SU-DHL-6 (cell line): ENCODE data around the gene SNRNP70.
A peak's percentile ranks its signal among the peaks of the same experiment; 100 is the strongest.

Experiments used
- H2AFZ ChIP-seq: fragments of 200-600 bp; sonication (generic); 2 replicates; pipeline ENCODE4 v1.6.1; 2014; ENCODE audit warnings: low read depth, mild to moderate bottlenecking, moderate library complexity, mixed read lengths, antibody characterized with exemption, low read length; ENCODE audit not compliant: severe bottlenecking
- H3F3A ChIP-seq: fragments of 200-600 bp; shearing (Covaris generic); 2 replicates; pipeline ENCODE4 v1.6.0; 2016; ENCODE audit warnings: antibody characterized with exemption, mild to moderate bottlenecking; ENCODE audit not compliant: insufficient read depth
- H3K27ac ChIP-seq: fragments of 200-600 bp; sonication (generic); 2 replicates; pipeline ENCODE4 v1.5.1; 2016; ENCODE audit warnings: low read depth, mild to moderate bottlenecking, low read length, moderate library complexity, mixed read lengths
- H3K27me3 ChIP-seq: fragments of 200-600 bp; sonication (generic), shearing (Covaris generic); 2 replicates; pipeline ENCODE4 v1.6.0; 2014; ENCODE audit warnings: mild to moderate bottlenecking, low read length
- H3K36me3 ChIP-seq: fragments of 200-600 bp; sonication (generic); 2 replicates; pipeline ENCODE4 v1.6.1; 2014; ENCODE audit warnings: mild to moderate bottlenecking, low read length, mixed read lengths
- H3K4me2 ChIP-seq: fragments of 300-600, 200-600 bp; shearing (Covaris generic), sonication (generic); 2 replicates; pipeline ENCODE4 v1.6.0; 2014; ENCODE audit warnings: low read length, low read depth, mild to moderate bottlenecking; ENCODE audit not compliant: poor library complexity, severe bottlenecking
- H3K4me3 ChIP-seq: fragments of 200-600 bp; sonication (generic); 2 replicates; pipeline ENCODE4 v1.5.1; 2014; ENCODE audit warnings: antibody characterized with exemption, low read length, mild to moderate bottlenecking, mixed read lengths; ENCODE audit not compliant: insufficient read depth, poor library complexity, severe bottlenecking
- H3K79me2 ChIP-seq: fragments of 200-600 bp; sonication (generic); 2 replicates; pipeline ENCODE4 v1.6.1; 2014; ENCODE audit warnings: mild to moderate bottlenecking, low read length, moderate library complexity; ENCODE audit not compliant: insufficient read depth
- H3K9ac ChIP-seq: fragments of 200-600 bp; sonication (generic); 2 replicates; pipeline ENCODE4 v1.7.0; 2014; ENCODE audit warnings: mild to moderate bottlenecking, low read length
- H3K9me2 ChIP-seq: fragments of 200-600 bp; sonication (generic); replicated peaks from 2 replicates; pipeline ENCODE4 v1.6.1; 2014; ENCODE audit warnings: low read length; ENCODE audit not compliant: insufficient read depth
- H3K9me3 ChIP-seq: fragments of 200-600 bp; sonication (generic); 2 replicates; pipeline ENCODE4 v1.6.1; 2014; ENCODE audit warnings: low read length, mixed read lengths; ENCODE audit not compliant: insufficient read depth
- H4K20me1 ChIP-seq: fragments of 200-600 bp; sonication (generic); 2 replicates; pipeline ENCODE4 v1.6.1; 2014; ENCODE audit warnings: low read depth, mild to moderate bottlenecking, antibody characterized with exemption, low read length, moderate library complexity, mixed read lengths
- EZH2phosphoT487 ChIP-seq: fragments of 200-600 bp; sonication (generic), shearing (Covaris generic); conservative IDR thresholded peaks from 2 replicates; pipeline ENCODE4 v1.6.1; 2018; ENCODE audit warnings: mild to moderate bottlenecking, antibody characterized with exemption, low read length, moderate library complexity, mixed read lengths
- TF ChIP-seq, protein P1 (sequence below): fragments of 200-600 bp; sonication (generic); IDR thresholded peaks from one replicate; pipeline ENCODE4 v1.5.1; 2017; ENCODE audit warnings: antibody characterized with exemption, mild to moderate bottlenecking, low read length, moderate library complexity; ENCODE audit not compliant: insufficient read depth, poor library complexity, severe bottlenecking

SNRNP70 gene

DNA sequence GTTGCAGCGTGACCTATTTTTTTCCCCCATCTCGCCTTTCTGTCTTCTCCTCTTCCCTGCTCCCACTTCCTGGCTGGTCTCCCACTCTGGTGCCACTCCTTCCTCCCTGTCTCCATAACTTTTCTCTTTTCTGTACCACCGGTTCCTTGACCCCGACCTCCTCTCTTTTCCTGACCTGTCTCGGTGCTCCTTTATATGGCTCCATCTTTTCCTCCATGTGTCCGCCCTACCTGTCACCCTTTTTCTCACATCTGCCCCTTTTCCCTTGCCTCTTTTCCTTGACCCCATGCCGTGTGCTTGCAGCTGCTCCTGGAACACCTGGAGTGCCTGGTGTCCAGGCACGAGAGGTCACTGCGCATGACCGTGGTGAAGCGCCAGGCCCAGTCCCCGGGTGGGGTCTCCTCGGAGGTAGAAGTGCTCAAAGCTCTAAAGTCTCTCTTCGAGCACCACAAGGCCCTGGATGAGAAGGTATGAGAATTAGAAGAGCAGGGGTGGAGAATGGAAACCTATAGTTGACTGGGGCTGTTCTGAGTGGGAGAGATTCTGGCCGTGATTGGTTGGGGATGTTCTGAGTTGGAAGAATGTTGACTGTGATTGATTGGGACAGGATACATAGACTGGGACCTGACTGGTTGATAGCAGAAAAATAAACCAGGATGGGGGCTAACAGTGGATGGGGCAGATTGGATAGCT, 43.4 kb downstream of the SNRNP70 start:
- Histone ChIP-seq H3K9me3 (no peaks in the 10 kb centered on the region), H3K27ac (no peak overlapping the region), H3K4me3 (peak overlapping the region; percentile 58), H3K4me2 (peak overlapping the region; percentile 75), H3K9me2 (no peaks in the 10 kb centered on the region), H4K20me1 (no peaks in the 10 kb centered on the region), H3F3A (no peaks in the 10 kb centered on the region), H2AFZ (peak overlapping the region; percentile 85), H3K9ac (peak overlapping the region; percentile 40; the same call in 1 of the 2 replicates), H3K27me3 (no peaks in the 10 kb centered on the region), H3K36me3 (no peaks in the 10 kb centered on the region), H3K79me2 (no peaks in the 10 kb centered on the region)
- TF ChIP-seq, protein P1, sequence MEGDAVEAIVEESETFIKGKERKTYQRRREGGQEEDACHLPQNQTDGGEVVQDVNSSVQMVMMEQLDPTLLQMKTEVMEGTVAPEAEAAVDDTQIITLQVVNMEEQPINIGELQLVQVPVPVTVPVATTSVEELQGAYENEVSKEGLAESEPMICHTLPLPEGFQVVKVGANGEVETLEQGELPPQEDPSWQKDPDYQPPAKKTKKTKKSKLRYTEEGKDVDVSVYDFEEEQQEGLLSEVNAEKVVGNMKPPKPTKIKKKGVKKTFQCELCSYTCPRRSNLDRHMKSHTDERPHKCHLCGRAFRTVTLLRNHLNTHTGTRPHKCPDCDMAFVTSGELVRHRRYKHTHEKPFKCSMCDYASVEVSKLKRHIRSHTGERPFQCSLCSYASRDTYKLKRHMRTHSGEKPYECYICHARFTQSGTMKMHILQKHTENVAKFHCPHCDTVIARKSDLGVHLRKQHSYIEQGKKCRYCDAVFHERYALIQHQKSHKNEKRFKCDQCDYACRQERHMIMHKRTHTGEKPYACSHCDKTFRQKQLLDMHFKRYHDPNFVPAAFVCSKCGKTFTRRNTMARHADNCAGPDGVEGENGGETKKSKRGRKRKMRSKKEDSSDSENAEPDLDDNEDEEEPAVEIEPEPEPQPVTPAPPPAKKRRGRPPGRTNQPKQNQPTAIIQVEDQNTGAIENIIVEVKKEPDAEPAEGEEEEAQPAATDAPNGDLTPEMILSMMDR, result no peak
- no peak for TF ChIP-seq EZH2phosphoT487

DNA sequence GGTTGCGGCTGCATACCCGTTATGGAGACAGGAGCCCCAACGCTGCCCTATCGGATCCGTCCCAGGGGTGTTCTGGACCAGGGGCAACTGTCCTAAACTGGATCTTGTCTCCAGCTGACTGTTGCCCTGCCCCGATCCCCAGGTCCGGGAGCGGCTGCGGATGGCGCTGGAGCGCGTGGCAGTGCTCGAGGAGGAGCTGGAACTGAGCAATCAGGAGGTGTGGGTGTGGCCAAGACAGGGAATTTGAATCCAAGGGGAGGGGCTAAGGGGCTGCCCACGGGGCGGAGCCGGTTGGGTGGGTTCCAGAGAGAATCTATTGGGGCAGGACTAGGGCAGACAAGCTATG, 44.0 kb downstream of the SNRNP70 start:
- Histone ChIP-seq H3K36me3 (no peaks in the 10 kb centered on the region), H3K4me3 (no peak overlapping the region), H3F3A (no peaks in the 10 kb centered on the region), H3K27me3 (no peaks in the 10 kb centered on the region), H3K9me2 (no peaks in the 10 kb centered on the region), H3K4me2 (no peak overlapping the region), H2AFZ (no peak overlapping the region), H3K9ac (no peak overlapping the region), H3K27ac (no peak overlapping the region), H3K9me3 (no peaks in the 10 kb centered on the region), H4K20me1 (no peaks in the 10 kb centered on the region), H3K79me2 (no peaks in the 10 kb centered on the region)
- TF ChIP-seq, protein P1, result no peak
- no peak for TF ChIP-seq EZH2phosphoT487

DNA sequence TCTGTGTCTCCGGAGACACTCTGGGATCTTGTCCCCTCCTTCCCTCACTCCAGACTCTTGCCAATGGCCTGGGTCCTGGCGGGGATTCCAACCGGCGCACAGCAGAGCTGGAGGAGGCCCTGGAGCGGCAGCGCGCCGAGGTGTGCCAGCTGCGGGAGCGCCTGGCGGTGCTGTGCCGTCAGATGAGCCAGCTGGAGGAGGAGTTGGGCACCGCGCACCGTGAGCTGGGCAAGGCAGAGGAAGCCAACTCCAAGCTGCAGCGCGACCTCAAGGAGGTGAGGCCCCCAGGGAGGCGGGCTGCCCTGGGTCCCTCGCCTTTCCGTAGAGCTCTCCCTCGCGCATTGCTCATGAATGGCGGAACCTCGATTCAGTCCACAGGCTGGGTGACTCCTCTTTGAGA, 45.1 kb downstream of the SNRNP70 start:
- no peaks in the 10 kb centered on the region for H3K27me3 ChIP-seq
- H3F3A ChIP-seq, result no peaks in the 10 kb centered on the region
- no peaks in the 10 kb centered on the region for H4K20me1 ChIP-seq
- no peaks in the 10 kb centered on the region for H3K79me2 ChIP-seq
- no peak overlapping the region for H3K27ac ChIP-seq
- no peak overlapping the region for H3K9ac ChIP-seq
- H2AFZ ChIP-seq, result no peak overlapping the region
- H3K9me3 ChIP-seq, result no peaks in the 10 kb centered on the region
- H3K4me3 ChIP-seq, result no peak overlapping the region
- no peak overlapping the region for H3K4me2 ChIP-seq
- no peaks in the 10 kb centered on the region for H3K9me2 ChIP-seq
- no peaks in the 10 kb centered on the region for H3K36me3 ChIP-seq
- TF ChIP-seq EZH2phosphoT487, result no peak
- TF ChIP-seq, protein P1, result no peak
